ENCODE results near the gene BMAL1.

The BMAL1 gene

DNA sequence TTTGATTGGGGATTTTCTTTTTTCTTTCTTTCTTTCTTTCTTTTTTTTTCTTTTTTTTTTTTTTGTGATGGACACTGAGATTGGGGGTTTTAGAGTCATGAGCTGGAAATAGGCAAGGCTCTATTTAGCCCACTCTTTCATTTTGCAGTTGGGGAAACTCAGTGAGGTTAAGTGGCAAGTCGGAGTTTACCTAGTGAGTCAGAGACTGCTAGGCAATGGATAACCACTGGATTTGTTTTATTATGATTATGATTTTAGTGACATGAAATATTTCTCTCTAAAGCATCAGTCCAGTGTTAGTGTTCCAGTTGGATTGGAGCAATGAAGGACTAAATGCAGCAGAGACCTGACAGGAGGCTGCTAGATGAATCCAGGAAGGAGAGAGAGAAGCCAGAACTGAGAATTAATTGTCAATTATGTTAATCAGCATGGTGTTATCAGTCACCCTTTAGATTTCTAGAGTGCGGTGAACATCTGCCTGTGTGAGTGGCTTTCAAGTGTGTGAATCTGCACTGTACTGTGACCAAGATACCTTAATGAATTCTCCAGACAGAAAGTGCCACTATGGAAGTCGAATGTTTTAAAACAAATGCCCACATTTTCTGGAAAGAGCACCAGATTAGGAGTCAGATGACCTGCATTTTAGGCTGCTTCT lies 10.9 kb downstream of the BMAL1 start:
- DNase-seq (ENCODE audit: low read depth), result no peak
- TF ChIP-seq, protein P1, sequence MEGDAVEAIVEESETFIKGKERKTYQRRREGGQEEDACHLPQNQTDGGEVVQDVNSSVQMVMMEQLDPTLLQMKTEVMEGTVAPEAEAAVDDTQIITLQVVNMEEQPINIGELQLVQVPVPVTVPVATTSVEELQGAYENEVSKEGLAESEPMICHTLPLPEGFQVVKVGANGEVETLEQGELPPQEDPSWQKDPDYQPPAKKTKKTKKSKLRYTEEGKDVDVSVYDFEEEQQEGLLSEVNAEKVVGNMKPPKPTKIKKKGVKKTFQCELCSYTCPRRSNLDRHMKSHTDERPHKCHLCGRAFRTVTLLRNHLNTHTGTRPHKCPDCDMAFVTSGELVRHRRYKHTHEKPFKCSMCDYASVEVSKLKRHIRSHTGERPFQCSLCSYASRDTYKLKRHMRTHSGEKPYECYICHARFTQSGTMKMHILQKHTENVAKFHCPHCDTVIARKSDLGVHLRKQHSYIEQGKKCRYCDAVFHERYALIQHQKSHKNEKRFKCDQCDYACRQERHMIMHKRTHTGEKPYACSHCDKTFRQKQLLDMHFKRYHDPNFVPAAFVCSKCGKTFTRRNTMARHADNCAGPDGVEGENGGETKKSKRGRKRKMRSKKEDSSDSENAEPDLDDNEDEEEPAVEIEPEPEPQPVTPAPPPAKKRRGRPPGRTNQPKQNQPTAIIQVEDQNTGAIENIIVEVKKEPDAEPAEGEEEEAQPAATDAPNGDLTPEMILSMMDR (IDR thresholded peaks at IDR 0.05; ENCODE audit: low read length, missing control alignments), result no peak
- no peak overlapping the region for H3K4me3 ChIP-seq (replicated peaks; ENCODE audit: low read depth, low read length)

DNA sequence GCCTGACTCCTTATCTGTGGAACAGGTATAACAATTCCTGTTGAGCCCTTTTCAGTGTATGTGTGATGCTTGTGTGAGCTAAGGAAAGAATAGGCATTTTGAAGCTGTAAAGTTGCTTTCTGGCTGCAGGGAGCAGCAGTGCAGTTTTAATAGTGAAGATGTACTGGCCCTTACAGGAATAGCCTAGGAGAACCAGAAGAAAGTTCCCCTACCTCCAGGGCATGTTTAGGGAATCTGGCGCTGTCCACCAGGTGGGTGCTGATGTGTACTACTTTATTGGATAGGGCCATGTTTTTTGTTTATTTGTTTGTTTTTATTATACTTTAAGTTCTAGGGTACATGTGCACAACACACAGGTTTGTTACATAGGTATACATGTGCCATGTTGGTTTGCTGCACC lies 11.5 kb downstream of the BMAL1 start:
- peak; percentile 47 for DNase-seq (ENCODE audit: low read depth)
- TF ChIP-seq, protein P1 (IDR thresholded peaks at IDR 0.05; ENCODE audit: low read length, missing control alignments), result no peak
- H3K4me3 ChIP-seq (replicated peaks; ENCODE audit: low read depth, low read length), result no peak overlapping the region

DNA sequence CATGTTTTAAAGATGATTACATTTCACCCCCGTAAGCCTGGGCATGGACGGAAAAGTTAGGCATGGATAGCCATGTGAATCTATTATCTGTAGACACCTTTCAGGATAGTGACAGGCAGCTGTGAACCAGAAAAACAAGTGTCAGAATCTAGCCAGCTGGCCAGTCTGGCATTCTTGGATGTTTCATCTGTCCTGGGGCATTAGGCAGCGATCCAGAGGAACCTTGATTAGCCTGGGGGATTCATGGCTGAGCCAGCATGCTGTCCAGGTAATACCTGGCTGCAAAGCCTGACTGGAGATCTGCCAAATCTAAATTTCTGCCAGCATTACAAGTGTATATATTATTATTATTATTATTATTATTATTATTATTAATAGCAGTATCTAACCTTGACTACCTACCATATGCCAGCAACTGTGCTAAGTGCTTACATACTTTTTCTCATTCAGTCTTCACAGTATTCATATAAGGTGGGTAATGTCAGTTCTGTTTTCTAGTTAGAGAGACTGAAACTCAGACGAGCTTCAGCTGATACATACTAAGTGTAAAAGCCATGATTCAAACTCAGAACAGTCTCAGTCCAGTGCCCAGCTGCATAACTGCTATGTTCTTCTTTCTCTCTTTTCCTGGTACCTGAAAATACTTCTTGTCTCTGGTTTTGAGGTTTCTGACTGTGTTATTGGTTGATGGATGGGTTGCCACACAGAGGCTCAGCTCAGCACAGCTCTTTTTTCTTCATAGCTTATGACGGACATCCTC lies 12.8 kb downstream of the BMAL1 start:
- TF ChIP-seq, protein P1 (IDR thresholded peaks at IDR 0.05; ENCODE audit: low read length, missing control alignments), result no peak
- no peak for DNase-seq (ENCODE audit: low read depth)
- H3K4me3 ChIP-seq (replicated peaks; ENCODE audit: low read depth, low read length), result no peak overlapping the region

- DNase-seq (ENCODE audit: low read depth), result no peak
- no peak overlapping the region for H3K4me3 ChIP-seq (replicated peaks; ENCODE audit: low read depth, low read length)
- TF ChIP-seq, protein P1 (IDR thresholded peaks at IDR 0.05; ENCODE audit: low read length, missing control alignments), result no peak
These were observed 13.8 kb downstream of the BMAL1 start for GRCh38 chr11:13291361-13291760.

DNA sequence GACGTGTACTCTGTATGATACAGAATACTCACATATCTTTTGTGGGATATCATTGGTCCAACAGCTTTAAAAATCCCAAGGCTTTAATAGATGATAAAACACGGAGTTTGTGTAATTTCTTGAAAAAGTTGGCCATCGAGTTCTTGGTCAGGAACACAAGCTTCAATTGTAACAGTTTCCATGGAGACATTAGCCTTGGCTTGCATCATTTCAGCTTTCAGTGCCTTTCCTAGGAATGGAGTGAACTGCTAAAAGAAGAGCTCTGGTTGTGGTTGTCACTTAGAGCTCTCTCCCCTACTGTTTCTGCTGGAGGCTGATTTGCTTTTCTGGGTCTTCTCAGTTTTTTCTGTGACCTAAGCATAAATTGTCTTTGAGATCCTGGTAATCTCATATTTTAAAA lies 14.2 kb downstream of the BMAL1 start:
- TF ChIP-seq, protein P1 (IDR thresholded peaks at IDR 0.05; ENCODE audit: low read length, missing control alignments), result no peak
- DNase-seq (ENCODE audit: low read depth), result no peak
- H3K4me3 ChIP-seq (replicated peaks; ENCODE audit: low read depth, low read length), result no peak overlapping the region

- DNase-seq (ENCODE audit: low read depth), result no peak
- TF ChIP-seq, protein P1 (IDR thresholded peaks at IDR 0.05; ENCODE audit: low read length, missing control alignments), result no peak
- no peak overlapping the region for H3K4me3 ChIP-seq (replicated peaks; ENCODE audit: low read depth, low read length)
These were observed 15.4 kb downstream of the BMAL1 start for GRCh38 chr11:13292970-13293369.
